ENCODE data around the gene DCHS1.

DCHS1 gene

GRCh38 chr11:6604081-6604626 is 51.5 kb downstream of the DCHS1 start:
- Histone ChIP-seq H3K27ac (peak overlapping the region; percentile 70 to 98 (median 93)), H3K4me3 (peak overlapping the region; percentile 77 to 94 (median 87))

- Histone ChIP-seq H3K27ac (peak within 1 kb of the TSS; percentile 70 to 98 (median 93)), H3K4me3 (peak within 1 kb of the TSS; percentile 77 to 94 (median 87))
Observed at GRCh38 chr11:6603287-6604080, 52.1 kb downstream of the DCHS1 start, which contains the start of the genes ILK and RRP8. Gene ILK, plus strand, starts transcription at chr11:6603774. Its CDS starts 498 bp downstream, at chr11:6604272. Gene RRP8, minus strand, starts transcription at chr11:6603616. Its CDS starts 114 bp downstream, at chr11:6603502.

- Histone ChIP-seq H3K4me3 (peak overlapping the region; percentile 77 to 94 (median 87)), H3K27ac (peak overlapping the region in 16 of 21 experiments; percentile 84 to 98 (median 94))
Observed at GRCh38 chr11:6602096-6602940, 53.3 kb downstream of the DCHS1 start.

- no peak overlapping the region for H3K4me3 ChIP-seq
- H3K27ac ChIP-seq, result no peak overlapping the region
Observed at GRCh38 chr11:6601041-6601461, 54.6 kb downstream of the DCHS1 start.

GRCh38 chr11:6599881-6600390 is 55.7 kb downstream of the DCHS1 start:
- Histone ChIP-seq H3K4me3 (no peak overlapping the region), H3K27ac (no peak overlapping the region)

GRCh38 chr11:6599449-6599848 is 56.2 kb downstream of the DCHS1 start:
- no peak overlapping the region for H3K27ac ChIP-seq
- H3K4me3 ChIP-seq, result no peak overlapping the region

GRCh38 chr11:6598555-6598954 is 57.1 kb downstream of the DCHS1 start:
- Histone ChIP-seq H3K4me3 (no peak overlapping the region), H3K27ac (no peak overlapping the region)

- peak overlapping the region in 2 of 21 experiments; percentile 10 to 38 for H3K27ac ChIP-seq
- no peak overlapping the region for H3K4me3 ChIP-seq
Observed at GRCh38 chr11:6596239-6596877, 59.3 kb downstream of the DCHS1 start.

- no peak overlapping the region for H3K27ac ChIP-seq
- H3K4me3 ChIP-seq, result no peak overlapping the region
Observed at GRCh38 chr11:6594142-6594768, 61.4 kb downstream of the DCHS1 start.

- H3K27ac ChIP-seq, result no peak overlapping the region
- H3K4me3 ChIP-seq, result no peak overlapping the region
Observed at GRCh38 chr11:6588018-6588417, 67.6 kb downstream of the DCHS1 start.

- no peak overlapping the region for H3K27ac ChIP-seq
- H3K4me3 ChIP-seq, result no peak overlapping the region
Observed at GRCh38 chr11:6587360-6587953, 68.2 kb downstream of the DCHS1 start.

- peak overlapping the region in 1 of 21 experiments; percentile 2 for H3K27ac ChIP-seq
- no peak overlapping the region for H3K4me3 ChIP-seq
Observed at GRCh38 chr11:6586434-6587359, 68.9 kb downstream of the DCHS1 start.

- H3K4me3 ChIP-seq, result no peak overlapping the region
- no peak overlapping the region for H3K27ac ChIP-seq
Observed at GRCh38 chr11:6584528-6584927, 71.1 kb downstream of the DCHS1 start.

- H3K27ac ChIP-seq, result no peak overlapping the region
- no peak overlapping the region for H3K4me3 ChIP-seq
Observed at GRCh38 chr11:6583584-6583983, 72.0 kb downstream of the DCHS1 start.

GRCh38 chr11:6579681-6580080 is 75.9 kb downstream of the DCHS1 start:
- Histone ChIP-seq H3K4me3 (no peak overlapping the region), H3K27ac (no peak overlapping the region)

GRCh38 chr11:6578134-6578533 is 77.5 kb downstream of the DCHS1 start:
- no peak overlapping the region for H3K27ac ChIP-seq
- H3K4me3 ChIP-seq, result no peak overlapping the region

- Histone ChIP-seq H3K27ac (peak overlapping the region in 16 of 21 experiments; percentile 5 to 72 (median 36)), H3K4me3 (no peak overlapping the region)
Observed at GRCh38 chr11:6576471-6577373, 78.9 kb downstream of the DCHS1 start.
